ENCODE results near the gene P2RY8. TPM values are rescaled to one million over a fixed set of nuclear protein-coding genes. Genes with fewer than 3 reads are reported as not detected.

The P2RY8 gene
- total RNA-seq, 1 donor from 2014 or later: 0.32 TPM

- no peaks in the 10 kb centered on the region for H3K27me3 ChIP-seq
- no peak overlapping the region for H2AFZ ChIP-seq (replicated peaks)
- no peak overlapping the region for H3K9ac ChIP-seq
- peaks cover 43% of the 10 kb centered on the region for H3K36me3 Mint-ChIP-seq
- no peaks in the 10 kb centered on the region for H3K79me2 ChIP-seq (ENCODE audit: low read depth)
- H3K27ac ChIP-seq: no peak overlapping the region
- H3K27me3 Mint-ChIP-seq (ENCODE audit: insufficient read depth, low read depth): peaks cover 6% of the 10 kb centered on the region
- H3K4me3 Mint-ChIP-seq: no peak overlapping the region
- H3F3A ChIP-seq (ENCODE audit: low read depth): peaks cover 21% of the 10 kb centered on the region
- peaks cover 5% of the 10 kb centered on the region for H3K4me1 ChIP-seq
- H3K9me3 ChIP-seq (ENCODE audit: low read depth): no peaks in the 10 kb centered on the region
- H3K27ac Mint-ChIP-seq: peak overlapping the region; percentile 14
- TF ChIP-seq EZH2phosphoT487 (IDR thresholded peaks at IDR 0.05): no peak
- no peak for TF ChIP-seq EZH2 (IDR thresholded peaks at IDR 0.05)
- no peak for TF ChIP-seq CTCF (IDR thresholded peaks at IDR 0.05)
- H3K36me3 ChIP-seq: peaks cover 14% of the 10 kb centered on the region
- peaks cover 30% of the 10 kb centered on the region for H3K9me3 Mint-ChIP-seq
- DNase-seq (ENCODE audit: low spot score): no peak
- no peaks in the 10 kb centered on the region for H3K4me1 Mint-ChIP-seq
- no peak overlapping the region for H3K4me3 ChIP-seq
- no peak overlapping the region for H3K4me2 ChIP-seq
- no peaks in the 10 kb centered on the region for H4K20me1 ChIP-seq (ENCODE audit: low read depth)
Measured at GRCh38 chrX:1420371-1420770, 116.6 kb downstream of the P2RY8 start.

GRCh38 chrX:1419545-1420355 is 117.2 kb downstream of the P2RY8 start:
- no peak for TF ChIP-seq EZH2 (IDR thresholded peaks at IDR 0.05)
- Histone ChIP-seq H3K36me3 (peaks cover 13% of the 10 kb centered on the region), H3K4me2 (no peak overlapping the region), H3F3A (ENCODE audit: low read depth) (peaks cover 21% of the 10 kb centered on the region), H3K27ac (peak overlapping the region; percentile 85), H2AFZ (replicated peaks) (no peak overlapping the region), H3K79me2 (ENCODE audit: low read depth) (no peaks in the 10 kb centered on the region), H3K4me1 (peaks cover 5% of the 10 kb centered on the region), H3K9ac (no peak overlapping the region), H4K20me1 (ENCODE audit: low read depth) (no peaks in the 10 kb centered on the region), H3K4me3 (no peak overlapping the region), H3K27me3 (no peaks in the 10 kb centered on the region), H3K9me3 (ENCODE audit: low read depth) (no peaks in the 10 kb centered on the region)
- H3K4me1 Mint-ChIP-seq: no peaks in the 10 kb centered on the region
- H3K27ac Mint-ChIP-seq: peak overlapping the region; percentile 14
- H3K36me3 Mint-ChIP-seq: peaks cover 37% of the 10 kb centered on the region
- H3K9me3 Mint-ChIP-seq: peaks cover 27% of the 10 kb centered on the region
- H3K27me3 Mint-ChIP-seq (ENCODE audit: insufficient read depth, low read depth): peaks cover 6% of the 10 kb centered on the region
- H3K4me3 Mint-ChIP-seq: no peak overlapping the region
- DNase-seq (ENCODE audit: low spot score): no peak

- no peaks in the 10 kb centered on the region for H4K20me1 ChIP-seq (ENCODE audit: low read depth)
- peaks cover 13% of the 10 kb centered on the region for H3K36me3 ChIP-seq
- H3K9ac ChIP-seq: no peak overlapping the region
- H3K4me3 ChIP-seq: no peak overlapping the region
- H3K27me3 ChIP-seq: no peaks in the 10 kb centered on the region
- no peaks in the 10 kb centered on the region for H3K9me3 ChIP-seq (ENCODE audit: low read depth)
- Mint-ChIP-seq H3K27me3 (ENCODE audit: insufficient read depth, low read depth) (peaks cover 6% of the 10 kb centered on the region), H3K27ac (no peak overlapping the region), H3K4me1 (no peaks in the 10 kb centered on the region), H3K9me3 (peaks cover 22% of the 10 kb centered on the region), H3K4me3 (no peak overlapping the region), H3K36me3 (peaks cover 34% of the 10 kb centered on the region)
- TF ChIP-seq EZH2 (IDR thresholded peaks at IDR 0.05): no peak
- TF ChIP-seq CTCF (IDR thresholded peaks at IDR 0.05): no peak
- no peak for TF ChIP-seq EZH2phosphoT487 (IDR thresholded peaks at IDR 0.05)
- H2AFZ ChIP-seq (replicated peaks): no peak overlapping the region
- DNase-seq (ENCODE audit: low spot score): no peak
- no peak overlapping the region for H3K4me2 ChIP-seq
- H3F3A ChIP-seq (ENCODE audit: low read depth): peaks cover 21% of the 10 kb centered on the region
- H3K4me1 ChIP-seq: peaks cover 5% of the 10 kb centered on the region
- peak overlapping the region; percentile 85 for H3K27ac ChIP-seq
- H3K79me2 ChIP-seq (ENCODE audit: low read depth): no peaks in the 10 kb centered on the region
Measured at GRCh38 chrX:1418901-1419544, 118.0 kb downstream of the P2RY8 start.

Measured in neural progenitor cell (in vitro differentiated cells).